C4-2B (cell line): ENCODE results near the gene SLC7A8.

Experiments
- CTCF ChIP-seq: fragments of 450-650 bp; conservative IDR thresholded peaks from 2 replicates; pipeline ENCODE4 v1.5.1; 2017; ENCODE audit warnings: mild to moderate bottlenecking
- ZFX ChIP-seq: fragments of 450-650 bp; IDR thresholded peaks from 2 replicates; pipeline ENCODE4 v1.6.1; 2017

- no peak for TF ChIP-seq CTCF
- TF ChIP-seq ZFX = no peak
Observed at GRCh38 chr14:23143911-23144310, 39.5 kb downstream of the SLC7A8 start.
